ENCODE measurements around the gene ATP6V1B1. TPM values are rescaled to one million over a fixed set of nuclear protein-coding genes. Genes with fewer than 3 reads are reported as not detected.

Gene ATP6V1B1
- total and polyA plus RNA-seq, 2 of the 4 experiments (the other 2 are of a cell fraction), result 1.3 TPM; not detected in 1

- intact Hi-C loops (cut with micrococcal nuclease) (no loop called here), dilution Hi-C loops (cut with HindIII; ENCODE audit: low sequenced_read_pairs, unreplicated experiment) (no loop called here), in situ Hi-C loops (cut with MboI; ENCODE audit: low sequenced_read_pairs) (loop anchor here (10.0 kb wide), 1 partner anchor 694 kb away; the partner anchor contains the start of gene SNRPG)
- Histone ChIP-seq H3K4me3 (ENCODE audit: insufficient read depth, low read depth, low read length) (no peak overlapping the region), H4K8ac (ENCODE audit: low read depth in 2 of 2, low read length in 2 of 2) (no peak overlapping the region), H2BK5ac (ENCODE audit: low read depth, low read length, poor library complexity, severe bottlenecking) (no peak overlapping the region), H4K20me1 (ENCODE audit: insufficient read depth, low read length) (peaks cover 23% of the 10 kb centered on the region), H2BK120ac (ENCODE audit: low read depth, low read length) (no peak overlapping the region), H3K14ac (replicated peaks; ENCODE audit: low read depth, low read length) (no peak overlapping the region), H4K5ac (ENCODE audit: low read depth, low read length) (no peak overlapping the region), H3K4me2 (ENCODE audit: low read depth, low read length) (no peak overlapping the region), H2AK9ac (replicated peaks; ENCODE audit: low read depth, low read length, poor library complexity) (no peak overlapping the region), H2AK5ac (ENCODE audit: low read depth, low read length) (no peak overlapping the region), H3K23ac (ENCODE audit: low read depth, low read length) (no peak overlapping the region), H3K9ac (ENCODE audit: low read depth, low read length) (no peak overlapping the region), H3K9me1 (ENCODE audit: insufficient read depth, low read length) (peaks cover 10% of the 10 kb centered on the region; the same call in 1 of the 2 replicates), H2AFZ (replicated peaks; ENCODE audit: low read length, poor library complexity) (peak overlapping the region; percentile 28), H3K79me1 (ENCODE audit: low read depth in 1 of 2, low read length in 2 of 2) (peaks cover 17 to 25% of the 10 kb centered on the region in 2 experiments), H3K36me3 (ENCODE audit: control insufficient read depth, insufficient read depth, low read length) (peaks cover 48% of the 10 kb centered on the region), H3K4ac (ENCODE audit: low read depth, low read length) (no peak overlapping the region), H2BK20ac (ENCODE audit: low read depth, low read length) (no peak overlapping the region), H3K27me3 (ENCODE audit: control insufficient read depth, insufficient read depth, low read length) (no peaks in the 10 kb centered on the region), H3K27ac (ENCODE audit: insufficient read depth, low read length) (no peak overlapping the region), H3K18ac (ENCODE audit: low read depth, low read length) (no peak overlapping the region), H3K4me1 (ENCODE audit: control insufficient read depth, insufficient read depth, low read length) (peaks cover 11% of the 10 kb centered on the region), H2BK15ac (ENCODE audit: low read depth, low read length) (no peak overlapping the region), H3K9me3 (ENCODE audit: control insufficient read depth, insufficient read depth, low read length) (no peaks in the 10 kb centered on the region), H3K56ac (ENCODE audit: extremely low read depth, insufficient read depth, low read length) (no peak overlapping the region), H4K91ac (ENCODE audit: insufficient read depth, low read depth, low read length) (no peak overlapping the region)
- ChIA-PET CTCF (no interaction called here), POLR2A (ENCODE audit: unreplicated experiment) (no interaction called here)
- BruUV-seq (replicated peaks), result no TSS peak
- ATAC-seq (ENCODE audit: low read depth) (no peak), DNase-seq (no peak)
- 100% methylated on average over 2 of the region's 16 CpGs; no CpG with 5 or more reads in 1 of the 2 experiments for WGBS, 2 experiments (ENCODE audit: extremely low coverage in 2 of 2, insufficient read length in 1 of 2)
- TF ChIP-seq MAFK (IDR thresholded peaks at IDR 0.05; ENCODE audit: low read depth, low read length) (no peak), SMC3 (IDR thresholded peaks at IDR 0.05; ENCODE audit: low read depth, low read length) (no peak), POLR2A (IDR thresholded peaks at IDR 0.05; ENCODE audit: low read depth, low read length) (no peak), CEBPB (IDR thresholded peaks at IDR 0.05; ENCODE audit: low read depth, low read length) (no peak), RCOR1 (IDR thresholded peaks at IDR 0.05; ENCODE audit: insufficient replicate concordance, low read length) (no peak), NFE2L2 (IDR thresholded peaks at IDR 0.05; ENCODE audit: low read depth, low read length) (no peak), MXI1 (IDR thresholded peaks at IDR 0.05; ENCODE audit: borderline replicate concordance, low read depth, low read length) (no peak), CHD1 (IDR thresholded peaks at IDR 0.05; ENCODE audit: low read depth, low read length) (no peak), USF2 (IDR thresholded peaks at IDR 0.05; ENCODE audit: low read depth, low read length) (no peak), CTCF (conservative IDR thresholded peaks at IDR 0.05; ENCODE audit: low read depth, low read length) (no peak), RFX5 (IDR thresholded peaks at IDR 0.05; ENCODE audit: low read depth, low read length) (no peak), FOS (IDR thresholded peaks at IDR 0.05; ENCODE audit: low read depth, low read length) (no peak), ELK1 (IDR thresholded peaks at IDR 0.05; ENCODE audit: borderline replicate concordance, low read depth, low read length) (no peak), BHLHE40 (IDR thresholded peaks at IDR 0.05; ENCODE audit: low read depth, low read length) (no peak), RAD21 (IDR thresholded peaks at IDR 0.05; ENCODE audit: low read length) (no peak)
Observed at GRCh38 chr2:70988726-70989648, 53.3 kb downstream of the ATP6V1B1 start.

All from IMR-90 (cell line).